GM19395 (cell line): ENCODE measurements around the gene DCANP1.

Experiments used
- ATAC-seq: cut with Tn5 transposase; IDR thresholded peaks from one replicate; pipeline ENCODE4 v1.9.1; 2021; ENCODE audit warnings: mild to moderate bottlenecking, moderate library complexity; ENCODE audit not compliant: unreplicated experiment

Gene DCANP1

DNA sequence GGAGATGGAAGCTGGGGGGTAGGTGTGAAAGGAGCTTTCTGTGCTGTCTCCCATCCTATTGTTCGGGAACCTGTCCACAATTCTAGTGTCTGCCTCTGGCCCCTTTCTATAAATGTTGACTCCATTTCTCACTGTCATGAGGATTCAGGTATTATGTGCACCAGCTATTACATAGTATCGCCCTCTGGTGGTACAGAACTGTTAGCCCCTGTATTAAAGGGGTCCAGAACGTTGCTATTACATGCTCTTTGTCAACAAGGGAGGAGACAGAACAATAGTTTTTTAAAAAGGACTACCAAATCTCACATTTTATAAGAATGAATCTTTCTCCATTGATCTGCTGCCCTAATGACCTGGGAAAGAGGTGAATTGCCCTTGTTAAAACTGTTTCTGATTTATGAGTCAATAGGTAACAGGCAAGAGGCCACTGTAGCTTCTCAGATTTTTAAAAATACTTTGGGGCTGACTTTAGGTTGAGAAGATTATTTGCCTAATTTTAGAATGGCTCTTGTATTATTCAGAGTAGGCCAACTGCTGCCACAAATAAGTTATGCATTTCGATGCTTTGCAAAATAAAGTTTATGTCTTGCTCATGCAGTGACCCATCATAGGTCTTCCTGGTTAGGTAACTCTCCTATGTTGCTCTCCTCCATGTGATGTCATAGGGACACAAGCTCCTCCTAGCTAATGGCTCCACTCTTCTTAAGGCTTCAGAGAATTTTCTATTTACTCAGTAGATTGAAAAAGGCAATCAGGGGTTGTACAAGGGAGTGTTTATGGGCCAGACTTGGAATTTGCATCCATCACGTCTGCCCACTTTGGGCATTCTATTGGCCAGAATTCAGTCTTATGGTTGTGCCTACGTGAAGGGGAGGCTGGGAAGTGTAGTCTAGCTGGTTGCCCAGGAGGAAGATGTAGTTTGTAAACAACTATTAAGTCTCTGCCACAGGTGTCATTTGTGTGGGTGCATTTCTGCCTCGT is 20.8 kb downstream of the DCANP1 start:
- peak; percentile 91 for ATAC-seq

DNA sequence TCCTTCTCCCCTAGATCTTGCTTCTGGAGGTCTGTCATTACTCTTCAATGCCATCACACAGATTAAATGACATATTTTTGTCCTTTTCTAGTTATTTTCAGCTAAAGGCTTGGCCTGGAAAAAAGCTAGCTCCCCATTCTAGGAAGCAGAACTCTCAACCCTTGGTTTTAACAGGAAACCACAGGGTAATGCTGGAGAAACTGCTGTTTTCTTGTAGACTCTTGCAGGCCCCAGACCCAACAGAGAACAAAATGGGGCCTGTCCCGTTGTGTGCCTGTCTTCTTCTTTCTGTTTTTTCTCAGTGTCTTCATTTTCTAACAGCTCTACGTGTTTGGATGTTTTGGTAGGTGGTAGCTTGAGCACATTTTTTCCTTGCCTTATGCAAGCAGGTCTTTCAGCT is 21.5 kb downstream of the DCANP1 start:
- no peak for ATAC-seq

DNA sequence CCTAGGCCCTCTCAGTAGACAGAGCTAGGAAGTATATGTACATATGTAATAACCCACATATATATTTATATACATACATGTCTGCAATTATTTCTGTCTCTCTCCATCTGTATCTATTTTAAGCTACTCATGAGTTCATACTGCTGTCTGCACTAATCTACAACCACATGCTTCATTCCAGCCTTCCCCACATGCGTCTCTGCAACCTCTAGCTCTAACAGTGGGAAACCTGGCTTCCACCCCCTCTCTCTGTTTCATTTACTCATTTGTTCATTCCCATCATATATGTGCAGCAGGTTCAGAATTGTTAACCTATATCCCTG is 23.3 kb downstream of the DCANP1 start:
- no peak for ATAC-seq

DNA sequence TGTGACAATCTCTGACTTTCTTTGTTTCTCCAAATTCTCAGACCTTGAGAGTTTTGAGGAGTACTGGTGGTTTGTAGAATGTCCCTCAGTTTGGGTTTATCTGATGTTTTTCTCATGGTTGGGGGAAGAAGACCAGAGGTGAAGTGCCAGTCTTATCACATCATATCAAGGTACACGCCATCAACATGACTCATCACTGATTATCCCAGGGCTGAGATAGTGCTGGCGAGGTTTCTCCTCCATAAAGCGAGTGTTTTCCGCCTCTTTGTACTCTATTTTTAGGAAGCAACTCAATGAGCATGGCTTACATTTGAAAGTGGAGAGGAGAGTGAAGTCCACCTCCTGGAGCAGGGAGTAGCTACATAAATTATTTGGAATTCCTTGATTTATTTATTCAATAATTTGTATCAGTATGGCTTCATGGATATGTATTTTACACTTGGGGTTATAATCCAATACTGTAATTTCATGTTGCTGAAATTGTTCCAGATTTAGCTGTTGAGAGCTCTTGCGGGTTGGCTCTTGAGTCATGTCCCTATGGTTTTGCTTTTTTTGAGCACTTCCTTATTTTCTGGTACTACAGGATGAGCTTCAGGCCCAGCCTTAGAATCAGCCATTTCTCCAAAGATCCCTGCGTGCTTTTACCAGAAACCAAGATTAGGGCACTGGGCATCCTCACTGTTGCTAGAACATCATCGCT is 23.9 kb downstream of the DCANP1 start:
- no peak for ATAC-seq

DNA sequence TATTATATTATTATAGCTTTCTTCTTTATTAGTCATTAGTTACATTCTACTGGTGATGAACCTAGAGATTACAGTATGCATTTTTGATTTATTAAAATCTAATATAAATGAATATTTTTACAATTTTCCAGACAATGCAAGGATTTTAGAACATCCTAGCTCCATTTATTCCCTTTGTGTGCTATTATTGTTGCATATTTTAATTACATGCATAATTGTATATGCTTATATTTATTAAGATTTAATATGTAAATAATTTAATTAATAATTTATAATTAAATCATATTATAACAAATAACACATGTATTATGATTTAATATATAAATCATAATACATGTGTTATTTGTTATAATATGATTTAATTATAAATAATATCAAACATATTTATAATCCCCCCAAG is 24.7 kb downstream of the DCANP1 start:
- no peak for ATAC-seq

DNA sequence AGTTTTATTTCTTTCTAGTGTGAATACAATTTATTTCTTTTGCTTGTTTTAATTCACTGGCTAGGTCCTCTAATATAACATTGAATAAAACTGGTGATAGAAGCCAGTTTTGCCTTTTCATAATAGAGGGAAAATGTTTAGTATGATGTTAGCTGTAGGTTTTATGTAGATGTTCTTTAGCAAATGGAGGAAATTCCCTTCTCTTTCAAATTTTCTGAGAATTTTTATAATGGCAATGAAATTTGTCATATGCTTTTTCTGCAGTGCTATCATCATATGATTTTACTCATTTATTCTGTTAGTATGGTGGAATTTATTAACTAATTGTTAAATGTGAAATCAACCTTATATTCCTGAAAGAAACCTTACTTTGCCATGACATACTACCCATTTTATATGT is 30.1 kb downstream of the DCANP1 start:
- ATAC-seq = no peak

DNA sequence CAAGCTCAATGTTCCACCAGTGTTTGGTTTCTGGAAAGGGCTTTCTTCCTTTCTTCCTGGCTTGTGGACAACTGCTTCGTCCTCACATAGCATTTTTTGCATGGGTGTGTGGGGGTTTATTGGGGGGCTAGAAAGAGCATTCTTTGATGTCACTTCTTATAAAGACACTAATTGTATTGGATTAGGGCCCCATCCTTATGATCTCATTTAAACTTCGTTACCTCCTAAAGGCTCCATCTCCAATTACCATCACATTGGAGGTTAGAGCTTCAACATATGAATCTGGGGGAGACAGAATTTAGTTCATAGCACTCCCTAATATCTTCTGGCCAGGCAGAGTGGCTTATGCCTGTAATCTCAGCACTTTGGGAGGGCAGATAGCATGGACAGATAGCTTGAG is 42.1 kb downstream of the DCANP1 start:
- no peak for ATAC-seq

DNA sequence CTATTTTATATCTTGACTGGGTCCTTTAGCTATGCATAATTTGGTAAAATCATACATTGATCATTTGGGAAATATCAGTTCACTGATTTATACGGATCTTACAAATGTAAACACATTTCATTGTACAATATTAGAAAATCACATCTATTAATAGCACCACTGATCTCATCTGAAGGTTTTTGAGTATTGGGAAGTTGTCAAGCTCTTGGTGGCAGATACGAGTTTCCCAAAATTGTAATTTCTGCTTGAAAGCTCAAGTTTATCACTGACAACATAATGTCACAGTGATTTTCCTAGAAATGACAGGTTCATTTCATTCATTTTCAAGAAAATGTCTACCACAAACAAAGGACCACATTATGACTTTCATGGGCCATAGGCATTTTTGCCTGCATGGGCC is 45.1 kb downstream of the DCANP1 start:
- no peak for ATAC-seq

DNA sequence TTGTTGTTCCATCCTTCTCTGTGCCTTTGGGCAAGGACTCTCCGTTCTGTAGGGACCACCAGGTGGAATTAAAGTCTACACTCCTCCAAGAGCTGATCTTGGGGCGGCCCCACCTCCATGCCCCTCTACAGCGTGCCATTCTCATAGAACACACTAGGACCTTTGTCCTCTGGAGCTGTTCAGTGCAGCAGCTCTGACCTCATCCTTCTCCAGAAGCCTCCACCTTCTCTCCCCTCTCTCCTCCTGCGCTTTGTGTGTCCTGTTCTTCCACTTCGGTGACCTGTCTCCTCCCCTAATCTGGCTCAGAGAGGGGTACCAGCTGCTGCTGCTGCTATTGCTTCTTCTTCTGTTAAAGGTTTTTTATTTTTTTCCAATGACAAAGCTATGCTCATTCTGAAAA is 46.3 kb downstream of the DCANP1 start:
- ATAC-seq = no peak

DNA sequence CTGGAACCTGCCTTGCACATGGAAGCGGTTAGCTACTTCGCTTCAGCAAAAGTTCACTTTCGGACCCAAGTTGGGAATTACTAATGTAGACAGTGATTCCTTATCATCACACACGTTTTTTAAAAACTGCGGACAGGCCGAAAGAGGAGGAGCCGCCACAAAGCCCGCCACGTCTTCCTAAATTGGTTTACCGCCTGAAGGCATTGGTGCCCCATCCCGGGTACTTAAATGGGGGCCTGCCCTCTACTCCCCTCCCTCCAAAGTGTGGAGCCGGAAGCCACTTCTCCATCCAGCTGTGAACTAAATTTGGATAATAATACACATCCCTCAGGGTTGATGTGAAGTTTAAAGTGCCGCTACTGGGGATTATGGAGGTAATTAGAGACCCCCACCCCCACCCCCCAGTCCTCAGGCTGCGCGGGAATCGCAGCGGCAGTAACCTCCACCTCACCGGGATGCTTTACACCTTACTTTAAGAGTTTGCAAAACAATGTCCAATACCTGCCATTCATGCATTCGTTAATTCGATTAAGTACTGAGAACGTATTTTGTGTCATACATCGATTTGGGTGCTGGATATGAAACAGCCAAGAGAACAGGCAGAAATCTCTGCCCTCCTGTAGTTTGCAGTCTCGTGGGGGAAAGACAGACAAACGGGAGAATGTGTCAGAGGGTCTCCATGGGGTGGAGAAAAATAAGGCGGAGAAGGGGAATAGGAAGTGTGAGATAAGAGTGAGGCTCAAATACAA is 47.2 kb downstream of the DCANP1 start:
- ATAC-seq = no peak

DNA sequence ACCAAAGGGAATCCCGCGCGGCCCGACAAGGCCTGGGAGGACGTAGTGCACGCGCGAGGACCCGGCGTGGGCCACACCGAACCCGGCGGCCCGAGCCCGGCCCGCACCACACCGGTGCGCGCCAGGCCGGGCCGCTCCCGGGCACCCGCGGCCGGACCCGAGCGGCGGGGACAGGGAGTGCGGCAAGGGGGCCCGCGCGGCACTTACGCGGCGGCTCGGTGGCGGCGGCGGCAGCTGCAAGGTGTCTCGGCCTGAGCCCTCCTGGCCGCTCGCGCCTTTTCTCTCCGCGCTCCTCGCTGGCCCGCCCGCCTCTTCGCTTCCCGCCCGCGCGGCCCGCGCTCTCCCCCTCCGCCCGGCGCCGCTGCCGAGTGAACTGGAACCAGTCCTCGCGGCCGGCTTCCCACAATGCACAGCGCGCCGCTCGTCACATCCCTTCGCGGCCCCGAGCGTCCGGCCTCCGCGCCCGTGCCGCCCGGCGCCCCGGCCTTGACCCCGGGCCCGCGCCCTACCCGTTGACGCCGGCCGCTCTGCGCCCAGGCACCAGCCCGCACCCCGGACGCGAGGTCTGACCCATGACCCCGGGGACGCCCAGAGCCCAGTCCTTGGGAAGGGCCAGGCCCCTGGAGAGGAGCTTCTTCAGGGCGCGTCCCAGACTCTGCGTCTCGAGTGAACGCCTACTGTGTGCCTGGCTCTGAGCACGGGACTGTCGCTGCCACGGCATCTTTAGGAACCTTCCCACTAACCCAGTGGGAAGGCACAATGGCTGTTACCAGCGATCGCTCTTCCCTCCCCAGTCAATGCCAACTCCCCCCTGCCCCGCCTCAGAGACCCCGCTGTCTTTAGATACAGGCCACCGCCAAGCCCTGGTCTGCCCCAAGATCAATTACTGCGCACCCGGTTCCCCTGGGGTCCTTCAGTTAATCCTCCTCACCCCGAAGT is 48.0 kb downstream of the DCANP1 start, which contains the start of gene MACROH2A1:
TSS of gene MACROH2A1 (minus strand) at position 377 of the 939 bp plus-strand sequence. CDS start 10,138 bp downstream, outside the sequence.
- ATAC-seq = peak; percentile 84

DNA sequence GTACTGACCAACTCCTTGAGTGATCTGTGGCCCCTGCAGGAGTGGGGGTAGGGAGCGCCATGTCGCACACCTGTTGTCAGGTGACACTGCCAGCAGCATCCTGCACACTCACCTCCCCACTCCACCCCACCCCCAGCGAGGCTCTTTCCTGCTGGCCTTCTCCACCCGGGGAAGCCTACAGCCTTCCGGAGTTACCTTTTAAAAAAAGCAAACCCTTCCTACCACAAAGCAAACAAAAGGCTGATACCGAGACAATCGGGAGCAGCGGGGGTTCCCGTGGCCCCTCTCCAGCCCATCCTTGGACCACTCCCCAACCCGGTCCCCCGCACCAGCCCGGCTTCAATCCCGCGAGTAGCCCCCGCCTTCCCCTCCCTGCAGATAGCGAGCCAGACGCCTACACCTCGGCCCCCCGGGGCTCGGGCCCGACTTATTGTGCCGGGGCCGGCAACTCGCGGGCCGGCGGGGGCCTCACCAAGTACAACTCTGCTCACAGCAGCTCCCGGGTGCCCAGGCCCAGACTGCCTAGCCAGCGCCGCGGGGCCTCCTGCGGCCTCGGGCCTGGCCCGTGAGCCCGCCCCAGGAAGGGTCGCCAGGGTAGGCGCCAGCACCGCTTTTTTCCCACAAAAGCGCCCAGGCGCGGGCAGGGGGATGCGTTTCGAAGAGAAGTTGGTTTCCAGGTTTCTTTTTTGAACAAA is 48.8 kb downstream of the DCANP1 start:
- ATAC-seq = peak; percentile 39

DNA sequence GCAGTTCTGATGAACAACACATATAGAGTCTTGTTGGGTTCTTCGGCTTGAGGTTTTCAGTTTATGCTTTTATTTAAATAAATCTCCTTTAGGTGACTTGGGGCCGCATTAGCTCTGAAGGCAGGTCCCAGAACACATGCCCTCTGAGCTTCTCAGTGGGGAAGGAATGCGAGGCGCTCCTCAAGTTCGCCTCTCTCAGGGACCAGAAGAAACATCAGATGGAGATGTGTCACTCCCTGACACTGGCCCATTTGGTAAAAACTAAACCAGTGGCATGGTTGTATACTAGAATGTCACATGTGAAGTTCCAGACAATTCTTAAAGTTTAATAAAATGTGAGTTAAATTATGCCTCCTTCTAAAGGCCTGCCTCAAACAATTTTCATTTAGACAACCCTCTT is 50.1 kb downstream of the DCANP1 start:
- no peak for ATAC-seq

DNA sequence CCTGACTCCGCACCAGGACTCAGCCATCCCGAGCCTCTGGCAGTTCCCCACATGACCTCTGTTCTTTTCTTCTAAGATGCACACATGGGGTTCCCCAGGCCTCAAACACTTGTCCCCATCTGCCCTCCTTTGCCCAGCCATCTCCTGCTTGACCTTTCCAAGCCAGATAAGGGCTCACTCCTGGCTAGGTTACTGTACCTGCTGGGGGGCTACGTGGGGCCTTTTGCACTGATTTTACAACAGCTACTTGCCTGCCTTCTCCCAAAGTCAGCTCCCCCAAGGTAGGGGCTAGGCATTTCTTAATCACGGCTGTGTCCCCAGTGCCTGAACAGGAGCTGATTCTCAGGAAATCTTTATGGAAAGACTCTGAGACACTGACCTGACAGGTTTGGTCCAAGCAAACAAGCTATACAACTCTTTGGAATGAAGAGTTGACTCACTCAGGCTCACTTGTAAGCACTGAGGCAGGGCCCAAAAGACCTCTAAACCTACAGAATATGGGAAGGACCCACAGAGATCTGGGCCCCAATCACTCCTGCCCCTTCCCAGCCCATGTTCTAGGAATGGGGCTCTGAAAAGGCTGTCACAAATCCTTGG is 50.6 kb downstream of the DCANP1 start:
- ATAC-seq = no peak

DNA sequence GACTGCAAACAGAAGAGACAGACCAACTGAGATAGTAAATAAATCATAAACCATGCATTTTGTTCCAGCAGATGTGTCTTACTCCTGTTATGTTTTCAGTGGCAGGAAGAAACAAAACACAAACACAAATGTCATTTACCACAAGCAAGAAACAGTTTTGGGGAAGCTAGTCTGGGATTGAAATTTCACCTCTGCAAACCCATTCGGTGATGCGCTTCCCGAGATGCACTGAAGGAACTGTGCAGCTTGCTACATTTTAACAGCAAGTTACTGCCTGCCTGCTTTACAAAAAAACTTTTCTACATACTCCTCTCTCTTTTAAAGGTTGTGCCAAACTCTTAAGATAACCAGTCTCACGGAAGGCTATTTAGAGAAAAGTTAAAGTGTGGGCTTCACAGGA is 51.3 kb downstream of the DCANP1 start:
- ATAC-seq = no peak

DNA sequence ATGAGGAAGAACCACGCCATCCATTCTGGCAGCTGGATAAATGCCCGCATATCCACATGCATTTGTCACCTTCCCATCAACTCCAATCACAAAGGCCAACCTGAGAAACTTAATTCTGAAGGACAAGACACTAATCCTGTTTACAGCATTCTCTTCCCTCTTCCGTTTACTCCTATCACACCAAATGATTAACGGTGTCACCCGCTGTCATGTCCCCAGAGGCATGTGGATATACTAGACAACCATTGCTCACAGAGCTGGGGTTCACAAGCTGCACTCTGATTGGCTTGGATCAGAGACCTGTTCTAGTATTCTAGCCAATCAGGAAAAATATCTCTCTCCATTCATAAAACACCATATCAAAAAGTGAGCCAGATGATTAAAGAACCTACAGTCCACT is 51.7 kb downstream of the DCANP1 start:
- no peak for ATAC-seq
